Measurements from ENCODE around the gene AMFR.

Gene AMFR

DNA sequence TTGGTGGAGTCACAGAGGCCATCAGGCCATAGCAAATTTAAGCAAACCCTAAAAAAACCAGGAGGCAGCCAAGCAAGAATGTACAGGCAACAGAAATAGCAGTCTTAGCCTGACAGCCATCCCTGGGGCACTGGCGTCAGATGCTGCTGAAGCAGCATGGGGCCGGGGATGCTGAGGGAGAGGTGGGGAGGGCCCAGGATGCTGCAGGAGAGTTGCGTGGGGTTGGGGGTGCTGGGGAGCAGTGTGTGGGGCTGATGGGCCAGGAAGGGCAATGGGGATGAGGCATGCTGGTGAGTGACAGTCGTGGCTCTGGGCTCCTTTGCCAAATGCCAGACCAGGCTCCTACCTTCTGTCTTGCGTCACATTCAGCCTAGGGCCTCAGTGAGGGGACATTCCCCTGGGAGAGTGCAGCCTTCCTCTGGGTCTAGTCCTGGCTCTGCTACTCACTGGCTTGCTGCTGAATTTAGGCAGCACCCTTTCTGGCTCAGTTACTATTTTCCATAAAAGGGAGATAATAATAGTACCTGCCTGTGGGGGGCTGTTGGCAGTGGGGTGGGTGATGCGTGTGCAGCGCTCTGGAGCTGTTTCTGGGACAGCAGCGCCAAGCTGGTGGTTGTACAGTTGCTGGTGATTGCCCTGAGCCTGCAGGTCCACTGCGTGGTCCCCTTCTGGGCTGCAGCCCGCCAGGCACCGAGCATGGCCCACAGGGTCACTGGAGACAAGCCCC lies 88.1 kb downstream of the AMFR start:
- no peak for DNase-seq (ENCODE audit: insufficient read length, low spot score)
- no peak for FAIRE-seq

DNA sequence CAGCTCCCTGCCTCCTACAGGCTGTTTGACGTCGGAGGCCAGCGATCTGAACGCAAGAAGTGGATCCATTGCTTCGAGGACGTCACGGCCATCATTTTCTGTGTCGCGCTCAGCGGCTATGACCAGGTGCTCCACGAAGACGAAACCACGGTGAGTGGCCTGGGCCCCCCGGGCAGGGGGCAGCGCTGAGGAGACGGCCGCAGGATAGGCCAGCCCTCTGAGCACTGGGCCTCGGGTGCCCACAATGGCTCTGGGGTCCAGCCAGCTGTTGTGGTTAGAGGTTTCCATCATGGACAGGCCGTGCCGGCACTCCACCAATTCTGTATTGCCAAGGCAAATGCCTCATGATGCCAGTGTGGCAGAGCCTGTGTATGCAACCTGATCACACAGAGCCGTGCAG lies 88.6 kb downstream of the AMFR start:
- no peak for DNase-seq (ENCODE audit: insufficient read length, low spot score)
- FAIRE-seq = no peak

DNA sequence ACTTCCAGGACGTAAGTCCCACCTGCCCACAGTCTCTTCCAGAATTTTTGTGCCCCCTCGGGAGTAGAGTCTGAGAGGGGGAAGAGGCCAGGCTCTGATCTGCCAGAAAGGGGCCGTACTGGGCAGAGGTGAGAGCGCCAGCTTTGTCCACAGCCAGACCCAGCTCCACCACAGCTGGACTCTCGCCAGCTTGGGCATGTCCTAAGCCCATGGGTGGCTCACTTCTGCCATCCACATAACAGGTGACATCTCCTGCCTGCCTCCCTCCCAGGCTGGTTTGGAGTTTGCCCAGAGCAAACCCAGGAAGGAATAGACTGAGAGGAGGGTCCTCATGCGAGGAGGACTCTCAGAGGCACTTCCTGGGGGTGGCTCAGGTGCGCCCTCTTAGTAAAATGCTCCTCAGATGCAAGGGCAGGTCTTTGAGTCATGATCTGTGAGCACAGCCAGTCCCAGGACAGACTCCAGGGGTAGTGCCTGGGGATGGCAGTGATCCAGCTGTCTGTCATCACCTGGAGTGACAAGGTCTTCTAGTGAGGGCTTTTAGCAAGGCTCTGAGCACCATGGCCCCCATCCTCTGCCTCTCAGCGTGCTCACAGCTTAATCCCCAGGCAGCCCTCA lies 89.2 kb downstream of the AMFR start:
- no peak for DNase-seq (ENCODE audit: insufficient read length, low spot score)
- FAIRE-seq = no peak

DNA sequence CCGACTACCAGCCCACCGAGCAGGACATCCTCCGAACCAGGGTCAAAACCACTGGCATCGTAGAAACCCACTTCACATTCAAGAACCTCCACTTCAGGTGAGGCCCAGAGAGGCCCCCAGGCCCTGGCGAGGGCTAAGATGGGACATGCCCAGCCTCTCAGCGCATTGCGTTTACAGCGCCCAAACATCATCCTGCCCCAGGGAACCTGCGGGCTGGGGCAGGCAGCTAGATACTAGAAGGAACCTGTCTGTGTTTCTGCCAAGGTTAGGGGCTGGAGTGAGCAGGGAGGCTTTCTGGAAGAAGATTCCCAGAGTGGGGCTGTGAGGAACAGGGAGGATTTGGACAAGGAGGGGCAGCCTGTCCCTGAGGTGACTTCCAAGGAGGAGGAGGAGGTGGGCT lies 90.6 kb downstream of the AMFR start:
- no peak for FAIRE-seq
- no peak for DNase-seq (ENCODE audit: insufficient read length, low spot score)

DNA sequence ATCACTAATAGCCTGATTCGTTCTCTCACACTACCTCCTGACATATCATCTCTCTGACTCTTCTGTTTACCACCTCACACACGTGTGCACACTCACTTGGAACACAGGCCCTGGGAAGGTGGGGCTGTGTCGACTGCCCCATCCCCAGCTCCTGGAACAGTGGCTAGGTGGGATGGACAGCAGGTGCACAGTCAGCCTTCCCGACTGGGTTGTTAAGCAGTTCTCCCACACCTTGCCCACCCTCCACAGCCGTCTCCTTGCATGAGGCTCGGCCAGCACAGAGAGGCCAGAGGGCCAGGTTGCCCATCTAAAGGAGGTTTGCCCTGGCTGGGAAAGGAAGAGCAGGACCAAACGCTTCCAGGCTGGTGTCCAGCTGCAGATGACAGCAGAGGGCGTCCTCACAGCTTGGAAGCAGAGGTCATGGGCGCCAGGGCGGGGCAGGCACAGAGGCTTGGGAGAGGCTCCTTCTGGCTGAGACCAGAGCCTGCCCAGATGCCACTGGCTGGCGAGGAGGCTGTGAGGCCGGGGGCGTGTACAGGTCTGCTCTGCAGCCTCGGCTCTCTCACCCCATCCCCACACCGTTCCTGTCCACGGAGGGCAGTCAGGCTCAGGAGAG lies 92.8 kb downstream of the AMFR start:
- DNase-seq (ENCODE audit: insufficient read length, low spot score) (no peak), FAIRE-seq (no peak)

DNA sequence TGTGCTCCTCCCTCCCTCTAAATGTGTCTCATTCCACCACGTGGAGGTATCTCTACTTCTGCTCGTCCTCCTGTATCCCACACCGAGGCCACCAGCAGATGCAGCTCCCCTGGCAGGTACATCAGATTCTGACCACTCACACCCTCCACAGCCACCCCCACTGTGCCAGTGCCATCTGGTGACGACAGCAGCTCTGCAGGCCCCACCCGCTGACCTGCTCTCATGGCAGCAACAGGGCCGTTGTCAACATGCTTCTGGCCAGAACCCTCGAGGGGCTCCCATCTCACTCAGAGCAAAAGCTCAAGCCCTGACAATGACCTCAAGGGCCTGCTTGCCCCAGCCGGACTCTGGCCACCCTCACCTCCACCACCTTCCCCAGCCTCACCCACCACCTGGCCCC lies 93.4 kb downstream of the AMFR start:
- DNase-seq (ENCODE audit: insufficient read length, low spot score) = no peak
- FAIRE-seq = no peak

DNA sequence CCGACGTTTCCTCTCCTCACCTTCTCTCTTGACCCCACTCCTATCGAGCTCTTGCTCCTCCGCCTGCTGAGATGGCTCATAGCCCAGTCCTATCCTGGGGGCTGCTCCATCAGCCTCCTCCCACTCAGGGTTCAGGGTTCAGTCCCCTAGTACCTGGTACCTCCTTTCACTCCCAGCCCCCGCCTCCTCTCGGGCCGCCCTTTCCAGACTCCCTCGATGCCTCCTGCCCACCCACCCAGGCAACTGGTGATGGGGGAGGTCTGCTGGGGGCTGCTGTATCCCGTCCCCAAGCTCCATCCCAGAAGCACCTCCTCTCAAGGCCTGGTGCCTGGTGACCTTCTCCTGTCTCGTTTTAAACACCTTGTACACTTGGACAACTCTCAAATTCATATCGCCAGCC lies 93.9 kb downstream of the AMFR start:
- FAIRE-seq (no peak), DNase-seq (ENCODE audit: insufficient read length, low spot score) (no peak)

DNA sequence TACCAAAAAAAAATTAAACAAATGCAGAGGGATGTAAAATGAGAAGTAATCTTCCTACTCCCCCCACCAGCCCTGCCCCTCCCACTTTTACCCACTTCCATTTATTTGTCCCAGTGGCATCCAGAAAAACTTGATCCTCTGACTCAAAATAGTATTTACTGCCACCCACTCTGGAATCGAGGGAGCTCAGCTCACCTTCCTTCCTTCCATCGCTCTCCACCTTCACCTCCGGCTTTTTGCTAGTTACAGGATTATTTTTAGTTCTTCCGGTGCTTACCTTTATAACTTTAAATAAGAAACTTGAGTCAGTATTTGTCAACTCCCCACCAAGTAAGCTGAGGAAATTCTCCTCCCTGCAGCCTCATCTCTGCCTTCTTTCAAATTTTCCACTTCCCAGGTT lies 94.9 kb downstream of the AMFR start:
- DNase-seq (ENCODE audit: insufficient read length, low spot score) = no peak
- FAIRE-seq = no peak

DNA sequence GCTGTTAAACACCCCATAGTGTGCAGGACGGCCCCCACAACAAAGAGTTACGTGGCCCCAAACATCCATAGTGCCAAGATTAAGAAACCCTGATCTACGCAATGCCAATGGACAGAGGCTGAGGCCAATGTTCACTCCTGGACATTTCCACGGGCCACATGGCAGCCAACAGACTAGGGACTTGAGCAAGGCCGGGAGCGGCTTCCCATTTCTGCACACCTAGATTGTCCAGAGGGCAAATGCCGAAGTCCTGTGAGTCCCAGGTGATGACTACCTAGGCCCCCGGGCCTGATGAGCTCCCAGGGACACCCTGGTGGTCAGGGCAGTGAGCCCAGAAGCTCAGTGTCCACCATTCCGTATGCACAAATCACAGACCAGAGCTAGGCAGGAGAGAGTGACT lies 95.5 kb downstream of the AMFR start:
- FAIRE-seq = no peak
- no peak for DNase-seq (ENCODE audit: insufficient read length, low spot score)

DNA sequence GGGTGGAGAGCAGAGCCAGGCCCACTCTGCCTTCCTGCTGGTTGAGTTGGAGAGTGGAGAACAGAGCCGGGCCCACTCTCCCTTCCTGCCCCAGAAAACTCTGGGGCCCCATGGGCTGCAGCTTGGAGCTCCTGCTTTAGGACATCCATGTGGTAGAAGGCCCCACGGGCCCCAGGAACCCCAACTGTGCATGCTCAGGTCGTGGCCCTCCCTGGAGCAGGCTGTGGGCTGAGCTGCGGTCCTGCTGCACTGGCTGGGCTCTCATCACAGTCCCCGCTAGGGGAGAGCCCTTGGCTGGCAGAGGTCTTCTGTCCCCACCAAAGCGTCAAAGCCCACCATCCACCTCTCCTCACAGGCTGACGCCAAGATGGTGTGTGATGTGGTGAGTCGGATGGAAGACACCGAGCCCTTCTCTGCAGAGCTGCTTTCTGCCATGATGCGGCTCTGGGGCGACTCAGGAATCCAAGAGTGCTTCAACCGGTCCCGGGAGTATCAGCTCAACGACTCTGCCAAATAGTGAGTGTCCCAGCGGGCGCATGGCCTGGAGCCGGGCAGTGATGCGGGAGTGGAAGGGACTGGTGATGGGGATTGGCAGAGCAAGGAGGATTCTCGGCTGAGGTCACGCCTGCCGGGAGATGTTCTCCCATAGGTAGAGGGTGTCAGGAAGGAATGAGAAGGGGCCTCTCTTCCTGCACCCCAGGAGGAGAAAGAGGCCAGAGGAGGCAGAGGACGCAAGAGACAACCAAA lies 96.9 kb downstream of the AMFR start:
- FAIRE-seq (no peak), DNase-seq (ENCODE audit: insufficient read length, low spot score) (no peak)

DNA sequence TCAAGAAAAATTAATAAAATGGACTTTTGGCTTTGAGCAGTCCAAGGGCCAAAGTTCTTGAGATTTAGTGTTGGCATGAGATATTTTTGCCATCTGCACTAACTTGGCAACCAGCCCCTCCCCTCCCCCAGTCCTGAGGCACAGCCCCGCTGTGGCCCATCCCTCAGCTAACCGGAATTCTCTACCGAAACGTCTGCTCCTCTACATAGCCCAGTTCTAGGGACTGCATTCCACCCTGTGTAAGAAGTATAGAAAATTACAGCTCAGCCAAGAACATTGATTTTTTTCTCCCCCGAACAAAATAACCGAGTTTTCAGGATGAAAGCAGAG lies 97.5 kb downstream of the AMFR start:
- FAIRE-seq = no peak
- no peak for DNase-seq (ENCODE audit: insufficient read length, low spot score)

DNA sequence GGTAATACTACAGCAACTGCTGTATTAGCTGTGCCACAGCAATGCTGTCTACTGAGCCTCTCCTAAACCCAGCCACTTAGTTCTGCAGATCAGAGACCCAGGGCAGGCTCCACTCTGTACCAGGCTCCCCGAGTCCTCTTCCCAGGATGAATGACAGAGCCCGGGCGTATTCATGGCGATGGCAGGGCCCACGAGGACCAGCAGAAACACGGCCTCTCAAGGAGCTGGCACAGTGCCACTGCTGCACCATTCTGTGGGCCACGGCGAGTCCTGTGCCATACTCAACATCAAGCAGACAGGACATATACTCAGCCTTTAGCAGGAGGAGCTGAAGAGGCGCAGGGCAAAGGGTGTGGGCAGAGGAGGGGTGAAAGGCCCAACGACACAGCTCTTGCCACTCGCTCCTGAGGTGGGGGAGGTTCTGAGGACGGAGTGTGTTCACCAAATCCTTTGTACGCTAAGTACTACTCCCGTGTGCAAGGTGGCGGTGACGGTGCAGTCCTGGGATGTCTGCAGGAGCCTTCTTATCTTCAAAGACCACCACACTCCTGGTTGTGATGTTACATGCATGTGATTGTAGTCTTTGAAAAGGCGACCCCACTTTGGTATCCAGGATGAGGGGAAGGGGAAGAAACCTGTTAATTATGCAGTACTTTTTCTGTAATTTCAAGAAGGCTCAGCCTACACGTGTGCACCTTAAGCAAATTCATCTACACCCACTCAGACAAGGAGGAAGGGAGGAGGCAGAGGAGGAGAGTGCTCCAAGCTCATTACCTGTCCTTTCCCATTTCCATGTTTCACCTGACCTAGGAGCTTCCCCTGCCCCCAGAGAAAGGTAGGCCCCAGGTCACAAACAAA lies 98.0 kb downstream of the AMFR start:
- FAIRE-seq = no peak

DNA sequence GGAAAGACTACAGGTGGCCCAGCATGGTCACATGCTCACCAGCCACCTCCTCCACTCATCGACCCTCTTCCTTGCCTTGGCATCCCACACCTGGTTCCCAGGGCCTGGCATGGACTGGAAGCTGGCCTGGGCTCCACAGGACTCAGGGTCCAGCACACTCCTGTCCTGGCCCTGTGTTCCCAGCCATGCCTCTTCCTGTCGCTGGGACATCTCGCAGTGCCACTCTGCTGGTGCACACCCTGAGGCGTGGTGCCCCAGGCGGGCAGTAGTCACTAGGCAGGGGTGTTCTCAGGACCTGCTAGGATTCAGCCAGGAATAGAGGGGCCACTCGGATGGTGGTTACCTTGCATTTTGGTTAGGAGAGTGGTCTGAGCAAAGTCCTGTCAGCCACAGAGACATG lies 99.4 kb downstream of the AMFR start:
- DNase-seq (ENCODE audit: insufficient read length, low spot score) (no peak), FAIRE-seq (no peak)

More for the DNA sequence above, 98.0 kb downstream of the AMFR start:
- DNase-seq (ENCODE audit: insufficient read length, low spot score) = no peak

DNA sequence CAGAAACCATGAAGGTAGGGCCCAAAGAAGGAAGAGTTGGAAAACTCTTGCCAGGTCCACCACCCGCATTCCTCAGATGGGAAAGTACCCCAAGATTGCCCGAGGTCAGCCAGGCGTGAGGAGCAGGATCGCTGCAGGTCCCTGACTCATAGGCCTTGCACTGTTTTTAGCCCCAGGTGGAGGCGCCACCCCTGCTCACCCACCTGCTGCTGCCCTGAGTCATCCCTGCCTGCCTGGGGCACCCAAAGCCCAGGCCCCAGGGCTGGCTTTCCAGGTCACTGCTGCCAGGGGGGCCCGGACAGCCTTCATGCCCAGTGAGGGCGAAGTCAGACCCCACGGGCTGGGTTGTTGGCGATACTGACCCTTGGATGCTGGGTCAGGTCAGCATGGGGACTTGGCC lies 100.9 kb downstream of the AMFR start:
- FAIRE-seq (no peak), DNase-seq (ENCODE audit: insufficient read length, low spot score) (no peak)

DNA sequence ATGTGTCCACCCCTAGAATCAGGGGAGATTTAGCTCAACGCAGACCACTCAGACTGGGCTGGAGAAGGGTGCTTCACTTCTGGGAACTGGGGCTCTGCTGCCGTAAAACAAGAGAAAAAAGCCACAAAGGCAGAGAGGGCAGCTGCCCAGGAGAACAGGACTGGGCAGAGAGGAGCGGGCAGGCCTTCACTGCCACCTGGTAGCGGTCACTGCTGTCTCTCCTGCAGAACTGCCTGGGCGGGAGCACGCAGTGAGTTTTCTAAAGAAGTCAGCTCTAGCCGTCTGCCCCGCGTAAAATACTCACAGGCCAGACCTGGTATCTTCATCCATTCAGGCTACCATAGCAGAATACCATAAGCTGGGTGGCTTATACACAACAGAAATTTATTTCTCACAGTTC lies 103.8 kb downstream of the AMFR start:
- DNase-seq (ENCODE audit: insufficient read length, low spot score) (no peak), FAIRE-seq (no peak)

DNA sequence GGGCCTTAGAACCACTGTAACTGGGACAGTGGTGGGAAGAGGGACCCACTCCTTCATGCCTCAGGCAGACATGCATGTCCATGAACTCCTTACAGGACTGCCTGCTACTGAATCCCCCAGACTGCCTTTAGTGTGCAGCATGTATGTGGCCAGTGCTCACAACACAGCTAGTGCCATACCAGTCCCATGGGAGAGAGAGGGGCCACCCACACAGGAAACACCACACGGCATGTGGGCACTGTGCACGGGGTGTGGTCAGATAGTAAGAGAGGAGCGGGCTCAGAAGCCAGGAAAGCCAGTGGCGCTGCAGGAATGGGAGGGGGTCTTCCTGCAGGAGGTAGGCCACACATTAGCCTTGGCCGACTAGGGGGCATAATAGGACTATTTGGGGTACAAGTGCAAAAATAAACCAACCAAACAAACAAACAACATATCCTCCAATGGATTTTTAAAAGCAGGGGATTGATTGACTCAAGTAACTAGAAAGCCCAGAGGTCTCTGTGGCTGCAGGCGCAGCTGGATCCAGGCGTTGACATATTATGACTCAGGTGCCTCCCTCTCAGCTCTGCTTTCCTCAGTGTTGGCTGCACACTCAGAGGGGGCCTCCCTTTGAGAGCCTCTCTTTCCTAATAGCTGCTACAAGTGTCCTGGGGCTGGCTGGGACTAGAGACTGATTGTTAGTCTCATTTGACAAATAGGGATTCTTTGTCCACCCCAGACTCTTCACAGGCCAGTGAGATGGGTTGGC lies 104.4 kb downstream of the AMFR start:
- DNase-seq (ENCODE audit: insufficient read length, low spot score) (no peak), FAIRE-seq (no peak)

DNA sequence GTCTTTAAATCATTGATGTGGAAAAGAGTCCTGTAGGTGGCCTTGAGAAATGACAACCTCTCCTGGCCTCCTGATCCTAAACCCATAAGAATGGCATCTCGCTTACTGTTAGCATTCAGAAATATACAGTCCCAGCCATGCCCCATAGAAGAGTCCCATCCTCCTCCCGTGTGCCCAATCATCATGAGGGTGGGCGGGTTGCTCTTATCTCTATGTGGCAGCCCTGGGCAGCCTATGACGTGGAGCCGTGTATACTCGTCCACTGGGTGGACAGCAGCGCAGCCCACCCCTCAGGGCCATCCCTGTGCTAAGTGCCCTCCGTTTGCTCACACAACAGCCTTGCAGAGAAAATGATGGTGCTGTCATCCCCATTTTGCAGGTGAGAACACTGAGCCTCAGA lies 105.3 kb downstream of the AMFR start:
- FAIRE-seq = no peak

DNA sequence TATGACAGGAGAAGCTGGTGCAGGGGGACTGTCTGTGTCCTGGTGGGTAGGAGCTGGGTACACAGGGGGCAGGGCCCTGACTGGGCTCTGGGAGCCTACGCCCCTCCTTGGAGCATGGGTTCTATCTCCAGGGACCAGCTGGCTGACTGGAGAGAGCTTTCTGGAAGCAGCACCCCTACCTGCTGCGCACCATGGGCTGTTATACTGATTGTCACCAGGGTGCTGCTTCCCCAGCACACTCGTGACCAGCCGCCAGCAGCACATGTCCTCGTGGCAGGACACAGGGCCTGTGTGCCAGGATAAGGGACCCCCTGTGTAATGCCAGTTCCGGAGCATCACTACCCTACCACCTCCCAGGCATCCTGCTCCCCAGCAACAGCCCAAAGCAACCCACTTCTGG lies 106.0 kb downstream of the AMFR start:
- FAIRE-seq (no peak), DNase-seq (ENCODE audit: insufficient read length, low spot score) (no peak)

More for the DNA sequence above, 105.3 kb downstream of the AMFR start:
- DNase-seq (ENCODE audit: insufficient read length, low spot score) = no peak

DNA sequence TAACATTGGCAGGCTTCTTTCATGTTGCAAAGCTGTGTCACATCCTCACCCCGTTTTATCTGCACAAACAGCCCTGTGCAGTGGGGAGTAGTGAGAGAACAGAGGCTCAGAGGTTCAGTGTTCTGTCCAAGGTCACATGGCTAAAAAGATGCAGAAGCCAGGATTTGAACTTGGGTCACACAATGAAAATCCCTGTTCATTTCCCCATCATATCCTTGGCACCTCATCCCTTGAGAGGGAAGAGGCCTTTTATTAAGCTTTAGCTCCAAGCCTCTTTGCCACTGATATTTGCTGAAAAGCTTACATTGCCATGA lies 106.6 kb downstream of the AMFR start:
- FAIRE-seq (no peak), DNase-seq (ENCODE audit: insufficient read length, low spot score) (no peak)

Data from GM19239 (cell line).